Breast epithelium (tissue), 4 donors: ENCODE results near the gene ITPR1. TPM values are rescaled to one million over a fixed set of nuclear protein-coding genes. Genes with fewer than 3 reads are reported as not detected.

Experiments used
- DNase-seq, 2 donors: peaks; one replicate each; pipeline ENCODE4 v3.0.0-alpha.2; 2019; ENCODE audit warnings: low spot score in 2 of 2
- H3K27ac ChIP-seq, 2 donors: fragments of 200-600 bp; sonication (generic) in 1 of 2; one replicate each; pipeline ENCODE4 v1.5.1; 2016 to 2019; ENCODE audit warnings: mild to moderate bottlenecking in 1 of 2
- H3K27me3 ChIP-seq, 2 donors: fragments of 200-600 bp; sonication (generic) in 1 of 2; one replicate each; pipeline versions ENCODE4 v1.5.1 to v1.6.0; 2017 to 2019; ENCODE audit warnings: control low read depth in 1 of 2, mild to moderate bottlenecking in 1 of 2
- H3K36me3 ChIP-seq: fragments of 200-600 bp; one replicate; pipeline ENCODE4 v1.5.1; 2019
- H3K4me1 ChIP-seq, 2 donors: fragments of 200-600 bp; sonication (generic); one replicate each; pipeline ENCODE4 v1.5.1; 2016 to 2019; ENCODE audit warnings: control low read depth in 1 of 2
- H3K4me3 ChIP-seq, 3 donors: fragments of 200-600 bp; sonication (generic); 1 replicate in 2 of 3; 2 replicates in 1 of 3; pipeline ENCODE4 v1.5.1; 2016 to 2019; ENCODE audit warnings: mild to moderate bottlenecking in 3 of 3, moderate library complexity in 2 of 3
- H3K9me3 ChIP-seq, 2 donors: fragments of 200-600 bp; sonication (generic) in 1 of 2; one replicate each; pipeline ENCODE4 v1.5.1; 2016 to 2019; ENCODE audit warnings: control low read depth in 1 of 2
- POLR2A ChIP-seq: fragments of 450-650 bp; IDR thresholded peaks from one replicate; pipeline ENCODE4 v1.6.1; 2016; ENCODE audit warnings: antibody characterized with exemption, mild to moderate bottlenecking, moderate library complexity
- POLR2AphosphoS5 ChIP-seq, 3 donors: sonication (generic); formaldehyde crosslinking; IDR thresholded peaks; one replicate each; pipeline ENCODE4 v1.6.1; 2017; ENCODE audit warnings: antibody characterized with exemption in 3 of 3
- intact Hi-C: fragments of 100-400 bp; cut with DNase I; formaldehyde crosslinking; loops from one replicate; pipeline ENCODE4 v1.15.1; 2023; ENCODE audit warnings: low total_unique reads
- total RNA-seq, 3 donors: library from RNA; depleted of rRNA; stranded (reverse); fragments of >200 nt; gene quantifications; one replicate each; pipeline ENCODE4 v1.1.0, GENCODE V29; 2016
- TF ChIP-seq, protein P1 (sequence below), 3 donors: fragments of 450-650 bp; IDR thresholded peaks; one replicate each; pipeline ENCODE4 v1.5.1; 2016 to 2017; ENCODE audit warnings: antibody characterized with exemption in 3 of 3, mild to moderate bottlenecking in 3 of 3, moderate library complexity in 3 of 3

Gene ITPR1
- total RNA-seq, 3 donors from 2014 or later, result 53.8 to 227 (median 174) TPM

DNA sequence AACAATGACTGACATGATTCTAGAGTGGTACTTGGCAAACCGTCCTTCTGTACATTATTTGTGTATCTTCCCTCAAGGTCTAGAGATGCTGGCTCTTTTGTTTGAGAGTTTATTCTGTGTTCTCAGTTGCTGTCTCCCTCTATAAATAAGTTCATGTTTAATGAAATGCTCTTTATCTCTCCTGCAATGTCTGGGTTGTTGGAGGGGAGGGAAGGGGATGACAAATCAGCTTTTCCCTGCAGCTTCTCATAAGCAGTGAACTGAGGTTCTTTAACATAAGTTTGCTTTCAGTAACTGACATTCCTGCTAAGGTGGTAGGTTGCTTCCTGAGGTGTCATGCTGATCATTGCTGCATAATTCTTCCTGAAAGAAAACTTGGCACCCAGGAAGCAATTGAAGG is 21.8 kb downstream of the ITPR1 start:
- no peaks in the 10 kb centered on the region for H3K27me3 ChIP-seq
- DNase-seq, result no peak
- H3K9me3 ChIP-seq, result no peaks in the 10 kb centered on the region
- TF ChIP-seq POLR2AphosphoS5 (IDR thresholded peaks at IDR 0.05) (no peak), POLR2A (no peak)
- TF ChIP-seq, protein P1, sequence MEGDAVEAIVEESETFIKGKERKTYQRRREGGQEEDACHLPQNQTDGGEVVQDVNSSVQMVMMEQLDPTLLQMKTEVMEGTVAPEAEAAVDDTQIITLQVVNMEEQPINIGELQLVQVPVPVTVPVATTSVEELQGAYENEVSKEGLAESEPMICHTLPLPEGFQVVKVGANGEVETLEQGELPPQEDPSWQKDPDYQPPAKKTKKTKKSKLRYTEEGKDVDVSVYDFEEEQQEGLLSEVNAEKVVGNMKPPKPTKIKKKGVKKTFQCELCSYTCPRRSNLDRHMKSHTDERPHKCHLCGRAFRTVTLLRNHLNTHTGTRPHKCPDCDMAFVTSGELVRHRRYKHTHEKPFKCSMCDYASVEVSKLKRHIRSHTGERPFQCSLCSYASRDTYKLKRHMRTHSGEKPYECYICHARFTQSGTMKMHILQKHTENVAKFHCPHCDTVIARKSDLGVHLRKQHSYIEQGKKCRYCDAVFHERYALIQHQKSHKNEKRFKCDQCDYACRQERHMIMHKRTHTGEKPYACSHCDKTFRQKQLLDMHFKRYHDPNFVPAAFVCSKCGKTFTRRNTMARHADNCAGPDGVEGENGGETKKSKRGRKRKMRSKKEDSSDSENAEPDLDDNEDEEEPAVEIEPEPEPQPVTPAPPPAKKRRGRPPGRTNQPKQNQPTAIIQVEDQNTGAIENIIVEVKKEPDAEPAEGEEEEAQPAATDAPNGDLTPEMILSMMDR (IDR thresholded peaks at IDR 0.05), result no peak
- H3K27ac ChIP-seq, result peak overlapping the region in 1 of 2 donors; percentile 45
- intact Hi-C loops, result no loop called here
- no peaks in the 10 kb centered on the region for H3K4me1 ChIP-seq
- H3K4me3 ChIP-seq, result no peak overlapping the region
- H3K36me3 ChIP-seq, result no peaks in the 10 kb centered on the region

DNA sequence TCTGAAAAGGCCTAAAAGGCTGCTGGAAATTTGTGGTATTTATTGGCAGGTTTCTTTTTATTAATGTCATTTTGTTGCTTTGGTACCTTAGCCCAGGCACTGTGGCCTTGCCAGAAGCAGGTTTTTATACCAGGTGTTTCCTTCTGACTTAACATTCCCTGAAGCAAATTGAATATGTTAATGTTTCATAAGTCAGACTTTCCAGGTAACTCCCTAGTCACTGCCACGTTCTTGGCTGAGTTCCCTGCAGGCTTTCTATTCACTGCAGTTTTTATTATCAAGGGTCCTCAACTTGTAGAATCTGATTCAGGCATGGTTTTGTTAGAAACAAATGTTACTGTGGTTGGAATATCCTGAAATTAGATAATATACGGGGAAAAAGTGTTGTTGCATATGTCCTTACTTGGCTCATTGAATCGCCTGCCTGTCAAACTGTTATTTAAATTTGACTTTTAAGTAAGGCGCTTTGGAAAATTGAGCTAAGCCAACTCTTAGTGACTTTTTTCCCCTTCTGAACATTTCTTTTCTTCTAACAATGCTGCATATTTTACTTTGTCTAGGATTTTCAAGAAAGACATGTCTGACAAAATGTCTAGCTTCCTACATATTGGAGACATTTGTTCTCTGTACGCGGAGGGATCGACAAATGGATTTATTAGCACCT is 22.9 kb downstream of the ITPR1 start:
- Histone ChIP-seq H3K27ac (peak overlapping the region in 1 of 2 donors; percentile 45), H3K27me3 (no peaks in the 10 kb centered on the region), H3K36me3 (no peaks in the 10 kb centered on the region), H3K4me1 (no peaks in the 10 kb centered on the region), H3K9me3 (no peaks in the 10 kb centered on the region), H3K4me3 (no peak overlapping the region)
- intact Hi-C loops, result no loop called here
- no peak for TF ChIP-seq POLR2AphosphoS5 (IDR thresholded peaks at IDR 0.05)
- peak in 1 of 2 donors; percentile 40 for DNase-seq

DNA sequence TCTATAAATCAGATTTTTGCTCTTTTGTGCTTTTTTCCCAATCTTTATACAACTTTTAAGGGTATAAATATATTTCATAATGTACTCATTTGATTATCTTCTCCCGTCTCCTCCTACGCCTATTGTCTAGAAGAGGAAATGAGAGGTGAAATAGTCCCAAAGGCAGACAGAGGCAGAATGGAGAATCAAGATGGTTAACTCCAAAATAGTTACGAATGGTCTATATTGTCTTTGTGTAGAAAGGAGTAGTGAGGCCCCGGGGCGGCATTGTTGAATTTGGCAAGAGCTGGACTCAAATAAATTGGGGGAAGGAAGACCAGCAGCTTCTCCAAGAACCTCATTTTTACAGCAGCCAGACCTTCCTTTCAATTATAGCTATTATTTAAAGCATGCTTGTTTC is 23.9 kb downstream of the ITPR1 start:
- H3K4me1 ChIP-seq, result no peaks in the 10 kb centered on the region
- no peaks in the 10 kb centered on the region for H3K36me3 ChIP-seq
- TF ChIP-seq POLR2AphosphoS5 (IDR thresholded peaks at IDR 0.05) (no peak), POLR2A (no peak)
- TF ChIP-seq, protein P1 (IDR thresholded peaks at IDR 0.05), result no peak
- H3K27me3 ChIP-seq, result no peaks in the 10 kb centered on the region
- no peaks in the 10 kb centered on the region for H3K9me3 ChIP-seq
- intact Hi-C loops, result no loop called here
- H3K4me3 ChIP-seq, result no peak overlapping the region
- DNase-seq, result no peak
- H3K27ac ChIP-seq, result peak overlapping the region; percentile 6 to 43

DNA sequence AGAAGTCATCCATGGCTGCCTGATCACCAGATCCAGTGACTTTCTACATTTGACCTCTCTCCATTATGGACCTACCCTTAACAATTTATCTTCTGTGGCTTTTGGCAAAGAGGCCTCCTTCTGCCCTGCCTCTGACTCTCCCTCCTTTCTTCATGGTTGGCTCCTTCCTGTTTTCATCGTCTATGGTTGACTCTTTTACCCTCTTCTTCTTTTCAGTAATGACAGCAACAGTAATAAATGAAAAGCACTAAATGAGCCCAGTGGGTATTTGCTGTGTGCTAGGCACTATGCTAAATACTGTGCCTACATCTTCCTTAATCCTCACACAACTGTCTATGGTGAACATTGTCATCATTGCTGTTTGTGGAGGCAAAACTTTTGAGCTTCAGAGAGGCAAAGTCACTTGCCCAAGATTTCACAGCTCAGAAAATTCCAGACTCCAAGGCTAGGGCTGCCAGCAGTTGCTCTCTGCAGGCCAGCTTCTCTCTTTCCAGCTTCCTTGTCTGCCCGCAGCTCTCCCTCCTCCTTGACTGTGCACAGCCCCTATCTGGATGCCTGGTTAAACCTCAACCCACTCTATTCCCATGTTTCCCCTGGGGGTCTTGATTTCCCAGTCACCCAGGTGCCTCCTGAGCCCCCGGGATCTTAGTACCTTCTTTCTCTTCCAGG is 24.6 kb downstream of the ITPR1 start:
- no peaks in the 10 kb centered on the region for H3K9me3 ChIP-seq
- intact Hi-C loops, result no loop called here
- H3K27ac ChIP-seq, result peak overlapping the region; percentile 6 to 43
- H3K4me1 ChIP-seq, result no peaks in the 10 kb centered on the region
- DNase-seq, result no peak
- no peak overlapping the region for H3K4me3 ChIP-seq
- no peaks in the 10 kb centered on the region for H3K27me3 ChIP-seq
- no peaks in the 10 kb centered on the region for H3K36me3 ChIP-seq
- TF ChIP-seq POLR2A, result no peak
- TF ChIP-seq, protein P1 (IDR thresholded peaks at IDR 0.05), result no peak
- no peak for TF ChIP-seq POLR2AphosphoS5 (IDR thresholded peaks at IDR 0.05)

DNA sequence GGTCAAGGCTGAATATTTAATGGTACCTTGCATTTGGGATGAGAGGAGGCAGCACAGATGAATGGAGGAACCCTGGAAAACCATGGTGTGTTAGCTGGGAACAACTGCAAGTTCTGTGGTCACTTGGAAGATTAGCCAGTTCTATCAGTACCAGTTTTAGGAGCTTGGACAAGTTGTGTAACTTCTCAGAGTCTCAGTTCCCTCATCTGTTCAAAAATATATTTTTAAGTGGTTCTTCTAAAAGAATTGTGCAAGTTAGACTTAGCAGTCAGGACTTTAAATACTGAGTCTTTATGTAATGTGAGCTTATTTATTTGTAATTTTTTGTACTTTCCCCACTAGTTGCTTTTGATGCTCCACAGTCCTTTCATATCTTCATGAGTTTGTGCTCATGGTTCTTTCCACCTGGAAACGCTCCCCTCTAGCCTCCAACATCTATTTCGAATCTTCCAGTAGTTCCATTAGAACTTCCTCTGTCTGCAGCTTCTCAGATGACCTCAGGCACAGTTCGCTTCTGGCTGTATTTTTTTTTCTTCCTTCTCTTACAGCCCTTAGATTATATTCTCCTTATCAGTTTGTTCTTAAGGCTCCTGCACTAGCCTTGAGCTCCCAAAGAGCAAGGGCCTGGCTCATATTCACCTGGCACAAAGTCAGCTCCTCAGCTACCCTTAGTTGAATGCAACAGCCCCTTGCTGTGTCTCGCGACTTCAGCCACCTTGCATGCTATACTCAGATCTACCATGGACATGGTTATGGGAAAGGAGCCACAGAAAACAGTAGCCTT is 27.1 kb downstream of the ITPR1 start:
- Histone ChIP-seq H3K9me3 (no peaks in the 10 kb centered on the region), H3K36me3 (no peaks in the 10 kb centered on the region), H3K27ac (no peak overlapping the region), H3K27me3 (no peaks in the 10 kb centered on the region), H3K4me1 (peaks cover 0 to 4% of the 10 kb centered on the region in 2 donors), H3K4me3 (no peak overlapping the region)
- intact Hi-C loops, result no loop called here
- TF ChIP-seq, protein P1 (IDR thresholded peaks at IDR 0.05), result no peak
- TF ChIP-seq POLR2A, result no peak
- no peak for TF ChIP-seq POLR2AphosphoS5 (IDR thresholded peaks at IDR 0.05)
- DNase-seq, result no peak
